K562 (cell line): Measurements from ENCODE around the gene RIN3.

ENCODE experiments used
- ATF2 ChIP-seq: sonication (generic); formaldehyde crosslinking; IDR thresholded peaks from 2 replicates; pipeline ENCODE4 v1.8.1; 2022; ENCODE audit warnings: missing genetic modification reagents
- BRCA1 ChIP-seq, 2 experiments: fragments of 450-650 bp in 1 of 2; sonication (generic) in 1 of 2; formaldehyde crosslinking in 1 of 2; IDR thresholded peaks; 2 replicates each; pipeline versions ENCODE4 v1.5.0 to v1.6.1; 2017 to 2020; ENCODE audit warnings: mild to moderate bottlenecking in 1 of 2, missing genetic modification reagents in 1 of 2
- CTCF ChIP-seq, 3 experiments: IDR thresholded peaks in 2 of 3; conservative IDR thresholded peaks in 1 of 3; 2 replicates each; pipeline ENCODE4 v1.5.1; 2011 to 2012; ENCODE audit warnings: low read length in 3 of 3, mild to moderate bottlenecking in 3 of 3, control low read depth in 2 of 3, improper control_type of control experiment in 1 of 3, inconsistent platforms in 1 of 3, low read depth in 1 of 3, mixed read lengths in 1 of 3, moderate library complexity in 1 of 3; ENCODE audit not compliant: insufficient read depth in 2 of 3
- HES1 ChIP-seq: fragments of 450-650 bp; IDR thresholded peaks from 2 replicates; pipeline ENCODE4 v1.6.1; 2016; ENCODE audit warnings: low read depth, mild to moderate bottlenecking, moderate library complexity
- POLR2AphosphoS2 ChIP-seq: IDR thresholded peaks from 2 replicates; pipeline ENCODE4 v1.6.1; 2012; ENCODE audit warnings: low read length, improper control_type of control experiment
- PTBP1 ChIP-seq: fragments of 200-400 bp; formaldehyde crosslinking; IDR thresholded peaks from 2 replicates; pipeline ENCODE4 v1.6.1; 2017; ENCODE audit warnings: low read depth, low read length
- SMARCB1 ChIP-seq: IDR thresholded peaks from 2 replicates; pipeline ENCODE4 v1.6.1; 2011; ENCODE audit warnings: improper control_type of control experiment, low read depth; ENCODE audit not compliant: insufficient read length
- SMARCE1 ChIP-seq: fragments of 450-650 bp; IDR thresholded peaks from 2 replicates; pipeline ENCODE4 v1.7.1; 2016; ENCODE audit warnings: mild to moderate bottlenecking
- SOX6 ChIP-seq: fragments of 450-650 bp; IDR thresholded peaks from 2 replicates; pipeline ENCODE4 v1.6.1; 2014; ENCODE audit warnings: mild to moderate bottlenecking
- TEAD4 ChIP-seq, 2 experiments: sonication (generic) in 1 of 2; formaldehyde crosslinking in 1 of 2; IDR thresholded peaks; 2 replicates each; pipeline versions ENCODE4 v1.6.1 to v1.8.0; 2012 to 2022; ENCODE audit warnings: borderline replicate concordance in 1 of 2, inconsistent platforms in 1 of 2, low read length in 1 of 2, mild to moderate bottlenecking in 1 of 2, missing genetic modification reagents in 1 of 2
- YY1 ChIP-seq, 3 experiments: IDR thresholded peaks; 2 replicates each; pipeline ENCODE4 v1.6.1; 2011; ENCODE audit warnings: low read length in 2 of 3, mild to moderate bottlenecking in 2 of 3, moderate library complexity in 2 of 3, borderline replicate concordance in 1 of 3, control low read depth in 1 of 3, low read depth in 1 of 3; ENCODE audit not compliant: insufficient read depth in 3 of 3, insufficient replicate concordance in 2 of 3, control insufficient read depth in 1 of 3, insufficient read length in 1 of 3; ENCODE audit errors: extremely low read depth in 1 of 3
- ZNF140 ChIP-seq: fragments of 250-450 bp; sonication (Bioruptor Pico); IDR thresholded peaks from 2 replicates; pipeline ENCODE4 v1.8.0; 2021; ENCODE audit warnings: moderate library complexity, mild to moderate bottlenecking, inconsistent platforms
- TF ChIP-seq, protein P1 (sequence below): fragments of 150-350 bp; IDR thresholded peaks from 2 replicates; pipeline ENCODE4 v1.6.1; 2014; ENCODE audit warnings: low read depth, mild to moderate bottlenecking, low read length, borderline replicate concordance
- TF ChIP-seq, protein P2 (sequence below): sonication (generic); formaldehyde crosslinking; IDR thresholded peaks from 2 replicates; pipeline ENCODE4 v1.8.1; 2023; ENCODE audit warnings: mild to moderate bottlenecking, missing genetic modification reagents

- no peak for TF ChIP-seq SMARCB1
- TF ChIP-seq, protein P1, sequence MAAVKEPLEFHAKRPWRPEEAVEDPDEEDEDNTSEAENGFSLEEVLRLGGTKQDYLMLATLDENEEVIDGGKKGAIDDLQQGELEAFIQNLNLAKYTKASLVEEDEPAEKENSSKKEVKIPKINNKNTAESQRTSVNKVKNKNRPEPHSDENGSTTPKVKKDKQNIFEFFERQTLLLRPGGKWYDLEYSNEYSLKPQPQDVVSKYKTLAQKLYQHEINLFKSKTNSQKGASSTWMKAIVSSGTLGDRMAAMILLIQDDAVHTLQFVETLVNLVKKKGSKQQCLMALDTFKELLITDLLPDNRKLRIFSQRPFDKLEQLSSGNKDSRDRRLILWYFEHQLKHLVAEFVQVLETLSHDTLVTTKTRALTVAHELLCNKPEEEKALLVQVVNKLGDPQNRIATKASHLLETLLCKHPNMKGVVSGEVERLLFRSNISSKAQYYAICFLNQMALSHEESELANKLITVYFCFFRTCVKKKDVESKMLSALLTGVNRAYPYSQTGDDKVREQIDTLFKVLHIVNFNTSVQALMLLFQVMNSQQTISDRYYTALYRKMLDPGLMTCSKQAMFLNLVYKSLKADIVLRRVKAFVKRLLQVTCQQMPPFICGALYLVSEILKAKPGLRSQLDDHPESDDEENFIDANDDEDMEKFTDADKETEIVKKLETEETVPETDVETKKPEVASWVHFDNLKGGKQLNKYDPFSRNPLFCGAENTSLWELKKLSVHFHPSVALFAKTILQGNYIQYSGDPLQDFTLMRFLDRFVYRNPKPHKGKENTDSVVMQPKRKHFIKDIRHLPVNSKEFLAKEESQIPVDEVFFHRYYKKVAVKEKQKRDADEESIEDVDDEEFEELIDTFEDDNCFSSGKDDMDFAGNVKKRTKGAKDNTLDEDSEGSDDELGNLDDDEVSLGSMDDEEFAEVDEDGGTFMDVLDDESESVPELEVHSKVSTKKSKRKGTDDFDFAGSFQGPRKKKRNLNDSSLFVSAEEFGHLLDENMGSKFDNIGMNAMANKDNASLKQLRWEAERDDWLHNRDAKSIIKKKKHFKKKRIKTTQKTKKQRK = no peak
- no peak for TF ChIP-seq ATF2
- TF ChIP-seq TEAD4 (IDR thresholded peaks at IDR 0.05; ENCODE audit: low read length) = no peak
- TF ChIP-seq TEAD4 (CRISPR knock-in tag; IDR thresholded peaks at IDR 0.05; ENCODE audit: borderline replicate concordance) = no peak
- TF ChIP-seq SOX6 = no peak
- TF ChIP-seq, protein P2, sequence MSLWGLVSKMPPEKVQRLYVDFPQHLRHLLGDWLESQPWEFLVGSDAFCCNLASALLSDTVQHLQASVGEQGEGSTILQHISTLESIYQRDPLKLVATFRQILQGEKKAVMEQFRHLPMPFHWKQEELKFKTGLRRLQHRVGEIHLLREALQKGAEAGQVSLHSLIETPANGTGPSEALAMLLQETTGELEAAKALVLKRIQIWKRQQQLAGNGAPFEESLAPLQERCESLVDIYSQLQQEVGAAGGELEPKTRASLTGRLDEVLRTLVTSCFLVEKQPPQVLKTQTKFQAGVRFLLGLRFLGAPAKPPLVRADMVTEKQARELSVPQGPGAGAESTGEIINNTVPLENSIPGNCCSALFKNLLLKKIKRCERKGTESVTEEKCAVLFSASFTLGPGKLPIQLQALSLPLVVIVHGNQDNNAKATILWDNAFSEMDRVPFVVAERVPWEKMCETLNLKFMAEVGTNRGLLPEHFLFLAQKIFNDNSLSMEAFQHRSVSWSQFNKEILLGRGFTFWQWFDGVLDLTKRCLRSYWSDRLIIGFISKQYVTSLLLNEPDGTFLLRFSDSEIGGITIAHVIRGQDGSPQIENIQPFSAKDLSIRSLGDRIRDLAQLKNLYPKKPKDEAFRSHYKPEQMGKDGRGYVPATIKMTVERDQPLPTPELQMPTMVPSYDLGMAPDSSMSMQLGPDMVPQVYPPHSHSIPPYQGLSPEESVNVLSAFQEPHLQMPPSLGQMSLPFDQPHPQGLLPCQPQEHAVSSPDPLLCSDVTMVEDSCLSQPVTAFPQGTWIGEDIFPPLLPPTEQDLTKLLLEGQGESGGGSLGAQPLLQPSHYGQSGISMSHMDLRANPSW = no peak
- TF ChIP-seq SMARCE1 = no peak
- no peak for TF ChIP-seq PTBP1
- TF ChIP-seq POLR2AphosphoS2 = no peak
- TF ChIP-seq CTCF (IDR thresholded peaks at IDR 0.05 in 2 of 3, conservative IDR thresholded peaks at IDR 0.05 in 1 of 3; ENCODE audit: insufficient read depth in 2 of 3, low read depth in 1 of 3, low read length in 3 of 3) = no peak
- no peak for TF ChIP-seq BRCA1 (IDR thresholded peaks at IDR 0.05)
- TF ChIP-seq BRCA1 (CRISPR knock-in tag; IDR thresholded peaks at IDR 0.05) = no peak
- no peak for TF ChIP-seq ZNF140
- no peak for TF ChIP-seq HES1
- no peak for TF ChIP-seq YY1 (IDR thresholded peaks at IDR 0.05; ENCODE audit: borderline replicate concordance in 1 of 3, control insufficient read depth in 1 of 3, extremely low read depth in 1 of 3, insufficient read depth in 3 of 3, insufficient read length in 1 of 3, insufficient replicate concordance in 2 of 3, low read depth in 1 of 3, low read length in 2 of 3)
Observed at GRCh38 chr14:92565040-92565717, 51.6 kb downstream of the RIN3 start.
